Cardiac atrium fibroblast (primary cell): ENCODE measurements around the gene KCNIP1. TPM values are rescaled to one million over a fixed set of nuclear protein-coding genes. Genes with fewer than 3 reads are reported as not detected.

Experiments
- total RNA-seq: library from RNA; depleted of rRNA; stranded (reverse); fragments of >200 nt; gene quantifications from 2 replicates; pipeline ENCODE4 v1.2.3, GENCODE V29; 2015

Gene KCNIP1
- total RNA-seq = not detected in 2 replicates

DNA sequence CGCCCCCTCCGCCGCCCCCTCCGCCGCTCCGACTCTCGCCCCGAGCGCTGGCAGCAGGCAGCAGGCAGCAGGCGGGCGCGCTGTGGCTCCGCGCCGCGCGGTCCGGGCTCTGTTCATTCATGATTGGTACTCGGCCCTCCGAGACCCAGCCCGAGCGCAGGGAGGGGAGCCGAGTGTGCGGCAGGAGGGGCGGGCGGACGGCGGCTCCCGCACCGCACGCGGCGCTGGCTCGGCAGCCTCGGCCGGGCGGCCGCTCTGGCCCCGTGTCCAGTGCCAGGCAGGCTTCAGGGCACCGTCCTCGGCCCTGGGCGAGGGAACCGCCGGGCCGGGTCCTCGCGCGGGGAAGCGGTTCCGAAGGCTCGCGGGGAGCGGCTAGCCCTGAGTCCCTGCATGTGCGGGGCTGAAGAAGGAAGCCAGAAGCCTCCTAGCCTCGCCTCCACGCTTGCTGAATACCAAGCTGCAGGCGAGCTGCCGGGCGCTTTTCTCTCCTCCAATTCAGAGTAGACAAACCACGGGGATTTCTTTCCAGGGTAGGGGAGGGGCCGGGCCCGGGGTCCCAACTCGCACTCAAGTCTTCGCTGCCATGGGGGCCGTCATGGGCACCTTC lies at the start of gene KCNIP1:
Gene KCNIP1 (plus strand): TSS at position 31 of the 607 bp plus-strand sequence.

DNA sequence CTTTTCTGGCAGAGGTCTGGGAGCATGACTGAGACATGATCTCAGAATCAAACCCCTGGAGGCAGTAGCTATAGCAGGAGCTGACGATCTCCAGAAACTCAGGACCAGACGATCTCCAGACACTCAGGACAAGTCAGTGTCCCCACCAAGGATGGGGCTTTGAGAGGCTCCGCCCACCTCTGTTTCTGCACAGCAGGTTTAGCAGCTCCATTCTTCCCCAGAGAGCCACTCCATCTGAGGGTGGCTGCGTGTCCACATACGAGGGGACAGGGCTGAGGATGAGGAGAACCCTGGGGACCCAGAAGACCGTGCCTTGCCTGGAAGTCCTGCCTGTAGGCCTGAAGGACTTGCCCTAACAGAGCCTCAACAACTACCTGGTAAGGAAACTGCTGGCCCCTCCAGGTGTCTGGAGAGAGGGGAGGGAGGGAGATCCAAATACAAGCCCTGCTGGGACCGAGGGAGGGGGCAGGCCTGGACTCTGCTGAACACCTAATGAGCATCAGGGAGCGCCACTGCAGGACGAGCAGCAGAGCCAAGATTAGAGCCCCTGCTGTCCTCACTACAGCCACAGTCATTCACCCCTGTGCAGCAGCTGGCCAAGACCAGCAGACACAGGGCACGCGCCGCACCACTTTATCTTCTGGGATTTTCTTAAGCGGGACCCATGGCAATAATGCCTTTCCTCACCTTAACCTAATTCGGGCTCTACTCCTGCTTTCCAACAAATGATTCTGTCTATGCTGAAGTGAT lies 279.9 kb downstream of the KCNIP1 start, which contains the start of gene GABRP:
Gene GABRP (plus strand): TSS at position 228 of the 750 bp plus-strand sequence. CDS start 4,891 bp downstream, outside the sequence.

Other genes starting within 250 kb of the KCNIP1 start
- gene LCP2, start 206.2 kb upstream of the KCNIP1 start, total RNA-seq = not detected in 2 replicates
- gene KCNMB1, start 114.7 kb upstream of the KCNIP1 start, total RNA-seq = under 0.01 TPM in 1 of 2 replicates, not detected in the other